HepG2 (cell line): ENCODE measurements around the gene SYDE1. TPM values are rescaled to one million over a fixed set of nuclear protein-coding genes. Genes with fewer than 3 reads are reported as not detected.

Source experiments
- EZH2 ChIP-seq: conservative IDR thresholded peaks from 2 replicates; pipeline ENCODE4 v1.6.1; 2012; ENCODE audit warnings: mild to moderate bottlenecking, low read depth, low read length, moderate library complexity
- KDM5A ChIP-seq: fragments of 200-600 bp; sonication (generic); IDR thresholded peaks from 2 replicates; pipeline ENCODE4 v1.7.0; 2018; ENCODE audit warnings: antibody characterized with exemption, mild to moderate bottlenecking, low read length, borderline replicate concordance
- MAFF ChIP-seq: IDR thresholded peaks from 2 replicates; pipeline ENCODE4 v1.6.1; 2011; ENCODE audit warnings: low read depth, low read length, improper control_type of control experiment
- NR1H2 ChIP-seq: sonication (generic); formaldehyde crosslinking; IDR thresholded peaks from 2 replicates; pipeline ENCODE4 v1.8.1; 2022; ENCODE audit warnings: low read depth, missing genetic modification reagents, borderline replicate concordance
- ONECUT2 ChIP-seq: sonication (generic); formaldehyde crosslinking; IDR thresholded peaks from 2 replicates; pipeline ENCODE4 v1.4.0; 2020; ENCODE audit warnings: missing genetic modification reagents
- RCOR2 ChIP-seq: IDR thresholded peaks from 2 replicates; pipeline ENCODE4 v1.6.1; 2016; ENCODE audit warnings: missing biosample characterization, missing genetic modification reagents
- RXRB ChIP-seq: IDR thresholded peaks from 2 replicates; pipeline ENCODE4 v1.6.1; 2016; ENCODE audit warnings: borderline replicate concordance, missing genetic modification reagents, missing compliant biosample characterization
- ZNF563 ChIP-seq: sonication (generic); formaldehyde crosslinking; IDR thresholded peaks from 2 replicates; pipeline ENCODE4 v1.8.0; 2022; ENCODE audit warnings: mild to moderate bottlenecking, moderate library complexity, missing genetic modification reagents
- polyA plus RNA-seq, 8 experiments: library from polyadenylated mRNA; depleted of rRNA in 3 of 8; stranded (reverse) in 7 of 8; unstranded in 1 of 8; fragments of >200 nt; fragmentation: Illumina TruSeq in 4 of 8; extraction: Trizol in 4 of 8; gene quantifications; 2 replicates each; pipeline versions ENCODE4 v1.2.1 to v1.2.3, GENCODE V29; 2011 to 2016; ENCODE audit warnings: low read depth in 4 of 8, missing spikeins in 1 of 8, mixed read lengths in 1 of 8; ENCODE audit not compliant: insufficient read depth in 1 of 8
- total RNA-seq, 5 experiments: library from RNA; depleted of rRNA; stranded (reverse); fragments of >200 nt; fragmentation: Illumina TruSeq; extraction: Trizol; gene quantifications; 2 replicates each; pipeline ENCODE4 v1.2.3, GENCODE V29; 2016; ENCODE audit warnings: low read depth in 1 of 5
- TF ChIP-seq, protein P1 (sequence below): sonication (generic); formaldehyde crosslinking; IDR thresholded peaks from 2 replicates; pipeline ENCODE4 v1.4.0; 2020; ENCODE audit warnings: missing genetic modification reagents
- TF ChIP-seq, protein P2 (sequence below): IDR thresholded peaks from 2 replicates; pipeline ENCODE4 v1.4.0; 2020; ENCODE audit warnings: mild to moderate bottlenecking, missing genetic modification reagents
- TF ChIP-seq, protein P3 (sequence below): sonication (generic); formaldehyde crosslinking; IDR thresholded peaks from 2 replicates; pipeline ENCODE4 v1.8.0; 2022; ENCODE audit warnings: mild to moderate bottlenecking, missing genetic modification reagents, borderline replicate concordance
- TF ChIP-seq, protein P4 (sequence below): sonication (generic); formaldehyde crosslinking; IDR thresholded peaks from 2 replicates; pipeline ENCODE4 v1.5.0; 2020; ENCODE audit warnings: mild to moderate bottlenecking, missing genetic modification reagents
- TF ChIP-seq, protein P5 (sequence below): sonication (generic); formaldehyde crosslinking; IDR thresholded peaks from 2 replicates; pipeline ENCODE4 v1.4.0; 2020; ENCODE audit warnings: mild to moderate bottlenecking, missing genetic modification reagents, borderline replicate concordance

Gene SYDE1
- total and polyA plus RNA-seq, 2 of the 13 experiments (the other 11 are each of a cell fraction or from before 2014, with no cell fraction given): 4.3 to 13.6 TPM

DNA sequence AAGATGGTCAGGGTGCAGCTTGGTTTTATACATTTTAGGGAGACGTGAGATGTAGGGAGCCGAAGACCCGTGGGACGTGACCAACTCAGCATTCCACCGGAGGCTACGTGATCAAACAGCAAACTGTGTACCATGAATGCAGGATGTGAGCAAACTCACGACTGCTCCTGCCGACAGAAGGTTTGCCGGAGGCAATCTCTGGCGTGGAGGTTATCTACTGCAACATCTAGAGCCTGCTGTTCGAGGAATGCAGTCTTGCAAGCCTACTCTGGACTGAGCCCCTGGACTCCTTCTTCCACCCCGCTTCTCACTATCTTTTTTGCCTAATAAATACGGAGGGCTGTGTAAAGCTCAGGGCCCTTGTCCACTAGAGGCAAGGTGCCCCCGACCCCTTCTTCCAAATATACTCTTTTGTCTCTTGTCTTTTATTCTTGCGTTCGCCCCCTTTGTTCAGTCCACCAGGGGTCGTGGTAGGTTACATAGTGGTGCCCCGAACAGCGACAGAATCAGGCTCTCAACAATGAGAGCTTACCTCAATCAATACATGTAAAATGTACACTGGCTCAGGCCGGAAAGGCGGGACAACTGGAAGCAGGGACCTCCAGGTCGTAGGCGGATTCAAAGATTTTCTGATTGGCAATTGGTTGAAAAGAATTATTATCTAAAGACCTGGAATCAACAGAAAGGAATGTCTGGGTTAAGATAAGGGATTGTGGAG lies 34.1 kb upstream of the SYDE1 start (continued):
- TF ChIP-seq ONECUT2 (CRISPR knock-in tag) (peak; percentile 58; the same call in 1 of the 2 replicates), EZH2 (no peak), KDM5A (no peak), RXRB (CRISPR knock-in tag) (peak; percentile 20; the same call in 1 of the 2 replicates), NR1H2 (CRISPR knock-in tag) (no peak), MAFF (no peak), ZNF563 (CRISPR knock-in tag) (no peak), RCOR2 (CRISPR knock-in tag) (0 out of 2 replicates have a peak, but pooled peaks have one; percentile 22)
- TF ChIP-seq, protein P1, sequence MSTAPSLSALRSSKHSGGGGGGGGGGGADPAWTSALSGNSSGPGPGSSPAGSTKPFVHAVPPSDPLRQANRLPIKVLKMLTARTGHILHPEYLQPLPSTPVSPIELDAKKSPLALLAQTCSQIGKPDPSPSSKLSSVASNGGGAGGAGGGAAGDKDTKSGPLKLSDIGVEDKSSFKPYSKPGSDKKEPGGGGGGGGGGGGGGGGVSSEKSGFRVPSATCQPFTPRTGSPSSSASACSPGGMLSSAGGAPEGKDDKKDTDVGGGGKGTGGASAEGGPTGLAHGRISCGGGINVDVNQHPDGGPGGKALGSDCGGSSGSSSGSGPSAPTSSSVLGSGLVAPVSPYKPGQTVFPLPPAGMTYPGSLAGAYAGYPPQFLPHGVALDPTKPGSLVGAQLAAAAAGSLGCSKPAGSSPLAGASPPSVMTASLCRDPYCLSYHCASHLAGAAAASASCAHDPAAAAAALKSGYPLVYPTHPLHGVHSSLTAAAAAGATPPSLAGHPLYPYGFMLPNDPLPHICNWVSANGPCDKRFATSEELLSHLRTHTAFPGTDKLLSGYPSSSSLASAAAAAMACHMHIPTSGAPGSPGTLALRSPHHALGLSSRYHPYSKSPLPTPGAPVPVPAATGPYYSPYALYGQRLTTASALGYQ (CRISPR knock-in tag): 0 out of 2 replicates have a peak, but pooled peaks have one; percentile 36
- TF ChIP-seq, protein P2, sequence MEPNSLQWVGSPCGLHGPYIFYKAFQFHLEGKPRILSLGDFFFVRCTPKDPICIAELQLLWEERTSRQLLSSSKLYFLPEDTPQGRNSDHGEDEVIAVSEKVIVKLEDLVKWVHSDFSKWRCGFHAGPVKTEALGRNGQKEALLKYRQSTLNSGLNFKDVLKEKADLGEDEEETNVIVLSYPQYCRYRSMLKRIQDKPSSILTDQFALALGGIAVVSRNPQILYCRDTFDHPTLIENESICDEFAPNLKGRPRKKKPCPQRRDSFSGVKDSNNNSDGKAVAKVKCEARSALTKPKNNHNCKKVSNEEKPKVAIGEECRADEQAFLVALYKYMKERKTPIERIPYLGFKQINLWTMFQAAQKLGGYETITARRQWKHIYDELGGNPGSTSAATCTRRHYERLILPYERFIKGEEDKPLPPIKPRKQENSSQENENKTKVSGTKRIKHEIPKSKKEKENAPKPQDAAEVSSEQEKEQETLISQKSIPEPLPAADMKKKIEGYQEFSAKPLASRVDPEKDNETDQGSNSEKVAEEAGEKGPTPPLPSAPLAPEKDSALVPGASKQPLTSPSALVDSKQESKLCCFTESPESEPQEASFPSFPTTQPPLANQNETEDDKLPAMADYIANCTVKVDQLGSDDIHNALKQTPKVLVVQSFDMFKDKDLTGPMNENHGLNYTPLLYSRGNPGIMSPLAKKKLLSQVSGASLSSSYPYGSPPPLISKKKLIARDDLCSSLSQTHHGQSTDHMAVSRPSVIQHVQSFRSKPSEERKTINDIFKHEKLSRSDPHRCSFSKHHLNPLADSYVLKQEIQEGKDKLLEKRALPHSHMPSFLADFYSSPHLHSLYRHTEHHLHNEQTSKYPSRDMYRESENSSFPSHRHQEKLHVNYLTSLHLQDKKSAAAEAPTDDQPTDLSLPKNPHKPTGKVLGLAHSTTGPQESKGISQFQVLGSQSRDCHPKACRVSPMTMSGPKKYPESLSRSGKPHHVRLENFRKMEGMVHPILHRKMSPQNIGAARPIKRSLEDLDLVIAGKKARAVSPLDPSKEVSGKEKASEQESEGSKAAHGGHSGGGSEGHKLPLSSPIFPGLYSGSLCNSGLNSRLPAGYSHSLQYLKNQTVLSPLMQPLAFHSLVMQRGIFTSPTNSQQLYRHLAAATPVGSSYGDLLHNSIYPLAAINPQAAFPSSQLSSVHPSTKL (CRISPR knock-in tag): peak; percentile 29; the same call in 1 of the 2 replicates
- TF ChIP-seq, protein P3, sequence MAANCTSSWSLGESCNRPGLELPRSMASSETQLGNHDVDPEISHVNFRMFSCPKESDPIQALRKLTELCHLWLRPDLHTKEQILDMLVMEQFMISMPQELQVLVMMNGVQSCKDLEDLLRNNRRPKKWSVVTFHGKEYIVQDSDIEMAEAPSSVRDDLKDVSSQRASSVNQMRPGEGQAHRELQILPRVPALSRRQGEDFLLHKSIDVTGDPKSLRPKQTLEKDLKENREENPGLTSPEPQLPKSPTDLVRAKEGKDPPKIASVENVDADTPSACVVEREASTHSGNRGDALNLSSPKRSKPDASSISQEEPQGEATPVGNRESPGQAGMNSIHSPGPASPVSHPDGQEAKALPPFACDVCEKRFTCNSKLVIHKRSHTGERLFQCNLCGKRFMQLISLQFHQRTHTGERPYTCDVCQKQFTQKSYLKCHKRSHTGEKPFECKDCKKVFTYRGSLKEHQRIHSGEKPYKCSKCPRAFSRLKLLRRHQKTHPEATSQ: no peak
- TF ChIP-seq, protein P4, sequence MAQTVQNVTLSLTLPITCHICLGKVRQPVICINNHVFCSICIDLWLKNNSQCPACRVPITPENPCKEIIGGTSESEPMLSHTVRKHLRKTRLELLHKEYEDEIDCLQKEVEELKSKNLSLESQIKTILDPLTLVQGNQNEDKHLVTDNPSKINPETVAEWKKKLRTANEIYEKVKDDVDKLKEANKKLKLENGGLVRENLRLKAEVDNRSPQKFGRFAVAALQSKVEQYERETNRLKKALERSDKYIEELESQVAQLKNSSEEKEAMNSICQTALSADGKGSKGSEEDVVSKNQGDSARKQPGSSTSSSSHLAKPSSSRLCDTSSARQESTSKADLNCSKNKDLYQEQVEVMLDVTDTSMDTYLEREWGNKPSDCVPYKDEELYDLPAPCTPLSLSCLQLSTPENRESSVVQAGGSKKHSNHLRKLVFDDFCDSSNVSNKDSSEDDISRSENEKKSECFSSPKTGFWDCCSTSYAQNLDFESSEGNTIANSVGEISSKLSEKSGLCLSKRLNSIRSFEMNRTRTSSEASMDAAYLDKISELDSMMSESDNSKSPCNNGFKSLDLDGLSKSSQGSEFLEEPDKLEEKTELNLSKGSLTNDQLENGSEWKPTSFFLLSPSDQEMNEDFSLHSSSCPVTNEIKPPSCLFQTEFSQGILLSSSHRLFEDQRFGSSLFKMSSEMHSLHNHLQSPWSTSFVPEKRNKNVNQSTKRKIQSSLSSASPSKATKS: no peak
- TF ChIP-seq, protein P5, sequence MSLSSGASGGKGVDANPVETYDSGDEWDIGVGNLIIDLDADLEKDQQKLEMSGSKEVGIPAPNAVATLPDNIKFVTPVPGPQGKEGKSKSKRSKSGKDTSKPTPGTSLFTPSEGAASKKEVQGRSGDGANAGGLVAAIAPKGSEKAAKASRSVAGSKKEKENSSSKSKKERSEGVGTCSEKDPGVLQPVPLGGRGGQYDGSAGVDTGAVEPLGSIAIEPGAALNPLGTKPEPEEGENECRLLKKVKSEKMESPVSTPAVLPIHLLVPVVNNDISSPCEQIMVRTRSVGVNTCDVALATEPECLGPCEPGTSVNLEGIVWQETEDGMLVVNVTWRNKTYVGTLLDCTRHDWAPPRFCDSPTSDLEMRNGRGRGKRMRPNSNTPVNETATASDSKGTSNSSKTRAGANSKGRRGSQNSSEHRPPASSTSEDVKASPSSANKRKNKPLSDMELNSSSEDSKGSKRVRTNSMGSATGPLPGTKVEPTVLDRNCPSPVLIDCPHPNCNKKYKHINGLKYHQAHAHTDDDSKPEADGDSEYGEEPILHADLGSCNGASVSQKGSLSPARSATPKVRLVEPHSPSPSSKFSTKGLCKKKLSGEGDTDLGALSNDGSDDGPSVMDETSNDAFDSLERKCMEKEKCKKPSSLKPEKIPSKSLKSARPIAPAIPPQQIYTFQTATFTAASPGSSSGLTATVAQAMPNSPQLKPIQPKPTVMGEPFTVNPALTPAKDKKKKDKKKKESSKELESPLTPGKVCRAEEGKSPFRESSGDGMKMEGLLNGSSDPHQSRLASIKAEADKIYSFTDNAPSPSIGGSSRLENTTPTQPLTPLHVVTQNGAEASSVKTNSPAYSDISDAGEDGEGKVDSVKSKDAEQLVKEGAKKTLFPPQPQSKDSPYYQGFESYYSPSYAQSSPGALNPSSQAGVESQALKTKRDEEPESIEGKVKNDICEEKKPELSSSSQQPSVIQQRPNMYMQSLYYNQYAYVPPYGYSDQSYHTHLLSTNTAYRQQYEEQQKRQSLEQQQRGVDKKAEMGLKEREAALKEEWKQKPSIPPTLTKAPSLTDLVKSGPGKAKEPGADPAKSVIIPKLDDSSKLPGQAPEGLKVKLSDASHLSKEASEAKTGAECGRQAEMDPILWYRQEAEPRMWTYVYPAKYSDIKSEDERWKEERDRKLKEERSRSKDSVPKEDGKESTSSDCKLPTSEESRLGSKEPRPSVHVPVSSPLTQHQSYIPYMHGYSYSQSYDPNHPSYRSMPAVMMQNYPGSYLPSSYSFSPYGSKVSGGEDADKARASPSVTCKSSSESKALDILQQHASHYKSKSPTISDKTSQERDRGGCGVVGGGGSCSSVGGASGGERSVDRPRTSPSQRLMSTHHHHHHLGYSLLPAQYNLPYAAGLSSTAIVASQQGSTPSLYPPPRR (CRISPR knock-in tag): peak; percentile 40; the same call in 1 of the 2 replicates
